GM19463 (cell line): ENCODE results near the gene ADAMTS17.
"Not testable (repeated sequence)": the region's sequence is repeated elsewhere in the genome, so short reads cannot be mapped to it uniquely, and the experiment has no call there.

Experiments used
- ATAC-seq: cut with Tn5 transposase; IDR thresholded peaks from one replicate; pipeline ENCODE4 v1.9.1; 2021; ENCODE audit warnings: mild to moderate bottlenecking, moderate library complexity; ENCODE audit not compliant: unreplicated experiment

The ADAMTS17 gene

DNA sequence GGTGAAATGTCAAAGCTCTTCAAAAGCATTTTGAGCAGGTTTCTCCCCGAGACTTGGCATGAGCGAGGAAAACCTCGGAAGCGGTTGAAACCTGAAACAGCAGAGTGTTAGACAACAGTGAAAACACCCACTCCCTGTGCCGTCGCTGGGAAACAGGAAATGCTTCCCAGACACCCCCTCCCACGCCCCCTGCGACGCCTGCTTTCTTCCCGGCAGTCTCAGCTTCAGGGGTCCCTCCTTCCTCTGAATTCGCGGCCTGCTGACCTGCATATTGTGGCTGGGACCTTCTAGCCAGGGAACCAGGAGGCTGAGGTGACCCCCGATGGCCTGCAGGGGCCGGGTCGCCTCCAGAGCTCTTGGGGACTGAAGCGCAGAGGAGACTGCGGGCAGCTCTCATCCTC is 357.9 kb downstream of the ADAMTS17 start:
- no peak for ATAC-seq

DNA sequence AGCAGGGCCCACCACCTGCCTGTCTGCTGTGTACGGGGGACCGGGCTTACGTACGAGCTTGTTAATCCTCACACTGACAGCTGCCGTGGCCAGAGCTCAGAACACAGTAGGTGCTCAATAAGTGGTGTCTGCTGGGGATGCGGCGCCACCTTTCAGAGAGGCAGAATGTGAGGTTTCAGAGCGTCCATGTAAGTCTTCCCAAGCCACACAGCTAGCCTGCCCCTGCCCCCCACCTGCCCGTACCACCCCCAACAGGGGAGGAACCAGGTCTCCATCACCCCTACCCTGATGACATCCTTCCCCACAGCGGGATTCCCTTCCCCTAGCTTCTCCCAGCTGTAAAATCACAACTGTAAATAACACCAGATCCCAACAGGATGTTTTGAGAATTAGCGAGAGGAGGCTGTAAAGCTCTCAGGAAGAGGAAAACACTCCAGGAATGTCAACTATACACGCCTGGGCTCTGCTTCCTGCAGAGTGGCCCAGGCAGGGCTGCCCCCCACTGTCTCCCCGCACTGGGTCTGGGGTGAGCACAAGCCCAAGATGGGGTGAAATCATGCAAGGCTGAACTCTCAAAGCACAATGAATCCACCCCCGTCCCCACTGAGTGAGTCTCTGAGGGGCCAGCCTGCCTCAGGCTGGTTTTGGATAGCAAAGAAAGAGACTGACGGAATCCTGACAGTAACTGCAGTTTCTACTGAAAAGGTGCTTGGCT is 358.4 kb downstream of the ADAMTS17 start:
- ATAC-seq: no peak

DNA sequence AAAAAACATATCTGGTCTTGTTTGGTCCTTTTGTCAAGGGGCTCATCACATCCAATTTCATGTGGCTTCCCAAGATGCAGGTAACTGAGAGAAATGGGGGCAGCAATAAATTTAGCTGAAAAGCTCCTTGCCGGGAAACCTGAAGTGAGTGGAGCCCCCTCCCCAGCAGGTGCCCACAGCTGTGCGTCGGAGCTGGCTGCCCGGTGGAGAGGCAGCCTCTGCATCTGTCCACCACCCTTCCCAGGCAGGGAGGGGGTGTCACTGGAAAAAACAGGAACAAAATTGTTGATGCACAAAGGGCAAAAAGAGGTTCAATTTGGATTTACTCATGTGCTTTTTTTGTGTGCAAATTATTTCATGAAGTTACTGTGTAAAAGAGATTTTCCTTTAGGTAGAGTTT is 359.1 kb downstream of the ADAMTS17 start:
- ATAC-seq: no peak

DNA sequence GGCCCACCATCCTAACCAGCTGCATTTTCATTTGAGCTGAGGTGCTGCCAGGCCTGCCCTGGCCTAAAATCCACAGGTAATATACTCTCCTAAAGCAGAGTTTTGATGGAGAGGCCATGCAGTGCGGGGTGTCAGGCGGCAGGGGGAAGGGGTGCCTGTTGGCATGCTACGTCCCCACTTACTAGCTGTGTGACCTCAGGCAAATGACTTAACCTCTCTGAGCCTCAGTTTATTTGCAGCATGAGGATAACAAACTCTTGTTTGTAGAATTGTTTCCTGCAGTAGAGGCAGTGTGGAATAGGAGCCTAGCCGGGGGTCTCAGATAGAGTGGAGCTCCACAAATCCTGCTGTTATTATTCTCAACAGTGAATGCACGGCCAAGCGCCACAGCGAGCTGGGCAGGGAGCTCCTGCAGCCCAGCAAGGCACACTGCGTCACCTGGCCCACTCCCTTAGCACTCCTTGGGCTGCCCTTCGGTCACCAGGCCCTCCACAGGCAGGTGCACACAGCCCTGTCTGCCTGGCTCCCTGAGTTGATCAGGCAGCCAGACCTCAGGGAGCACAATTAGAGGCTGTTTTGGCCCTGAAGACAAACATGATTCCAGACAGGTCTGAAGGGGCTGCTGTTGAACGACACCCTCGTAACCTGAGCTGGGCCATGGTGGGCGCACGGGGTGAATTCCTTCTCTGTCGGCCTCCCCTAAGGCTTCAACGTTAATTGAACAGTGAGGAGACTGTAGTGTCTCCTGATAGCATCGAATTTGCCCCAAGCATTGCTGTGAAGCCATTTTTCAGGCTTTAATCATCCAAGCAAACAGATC is 359.7 kb downstream of the ADAMTS17 start:
- ATAC-seq: no peak

DNA sequence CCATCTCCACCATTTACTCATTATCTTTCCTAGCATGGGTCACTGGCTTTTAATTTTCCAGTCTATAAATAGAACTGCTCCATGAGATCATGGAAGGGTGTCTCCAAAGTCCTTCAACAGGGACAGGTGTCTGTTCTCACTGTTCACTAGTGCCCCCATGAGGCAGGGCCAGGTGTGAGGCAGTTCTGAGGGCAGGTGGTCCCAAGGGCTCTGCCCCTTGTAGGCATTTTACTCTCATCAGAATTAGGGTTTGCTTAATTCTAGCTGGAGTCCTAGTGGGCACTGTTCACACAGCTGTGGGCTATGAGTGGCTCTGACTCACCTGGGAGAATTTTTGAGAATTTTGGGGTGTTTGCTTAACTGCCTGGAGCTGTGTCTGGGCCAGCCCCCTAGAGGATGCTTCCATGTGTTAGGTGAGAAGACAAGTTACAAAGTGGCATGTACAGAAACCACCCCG is 360.6 kb downstream of the ADAMTS17 start:
- no peak for ATAC-seq

DNA sequence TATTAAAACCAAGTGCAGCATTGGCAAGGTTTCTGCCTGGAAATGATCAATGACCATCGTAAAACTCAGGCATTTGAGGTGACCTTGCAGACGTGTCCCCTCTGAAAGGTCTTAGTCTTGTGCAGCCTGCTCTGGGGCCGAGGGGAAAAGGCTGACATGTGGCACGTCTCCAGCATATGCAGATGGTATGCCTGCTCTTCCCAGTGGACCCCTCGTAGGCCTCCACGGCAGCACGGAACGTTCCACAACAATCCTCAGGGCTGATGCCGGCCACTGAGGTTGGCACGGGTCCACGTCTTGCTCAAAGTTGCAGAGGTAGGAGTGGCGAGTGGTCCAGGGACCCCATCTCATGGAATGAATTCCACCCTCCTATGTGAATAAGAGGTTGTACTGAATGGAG is 361.0 kb downstream of the ADAMTS17 start:
- no peak for ATAC-seq

DNA sequence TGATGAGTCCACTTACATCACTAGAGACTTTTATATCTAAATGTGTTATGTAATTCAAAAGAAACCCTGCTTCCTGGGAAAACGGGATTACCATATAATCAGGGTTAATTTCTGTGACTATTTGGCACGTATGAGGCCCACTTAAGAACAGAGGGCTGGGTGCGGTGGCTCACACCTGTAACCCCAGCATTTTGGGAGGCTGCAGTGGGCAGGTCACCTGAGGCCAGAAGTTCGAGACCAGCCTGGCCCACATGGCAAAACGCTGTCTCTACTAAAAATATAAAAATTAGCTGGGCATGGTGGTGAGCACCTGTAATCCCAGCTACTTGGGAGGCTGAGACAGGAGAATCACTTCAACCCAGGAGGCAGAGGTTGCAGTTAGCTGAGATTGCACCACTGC is 361.9 kb downstream of the ADAMTS17 start:
- not testable (repeated sequence) for ATAC-seq

DNA sequence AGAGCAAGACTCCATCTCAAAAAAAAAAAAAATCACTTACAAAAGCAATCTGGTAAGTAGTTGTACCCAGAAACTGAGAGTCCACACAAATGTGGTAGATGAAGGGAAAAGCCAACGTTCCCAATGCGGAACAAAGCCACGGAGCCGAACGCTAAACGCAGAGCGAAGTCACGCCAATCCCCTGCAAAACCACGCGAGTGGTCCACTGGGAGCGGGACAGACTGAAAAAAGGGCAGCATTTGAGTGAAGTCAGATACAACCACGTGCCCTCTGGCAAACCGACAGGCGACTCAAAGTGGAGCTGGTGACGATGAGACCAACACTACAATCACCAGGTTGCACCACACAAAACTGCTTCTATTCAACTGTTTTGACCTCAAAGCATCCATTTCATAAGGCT is 362.4 kb downstream of the ADAMTS17 start:
- no peak for ATAC-seq

DNA sequence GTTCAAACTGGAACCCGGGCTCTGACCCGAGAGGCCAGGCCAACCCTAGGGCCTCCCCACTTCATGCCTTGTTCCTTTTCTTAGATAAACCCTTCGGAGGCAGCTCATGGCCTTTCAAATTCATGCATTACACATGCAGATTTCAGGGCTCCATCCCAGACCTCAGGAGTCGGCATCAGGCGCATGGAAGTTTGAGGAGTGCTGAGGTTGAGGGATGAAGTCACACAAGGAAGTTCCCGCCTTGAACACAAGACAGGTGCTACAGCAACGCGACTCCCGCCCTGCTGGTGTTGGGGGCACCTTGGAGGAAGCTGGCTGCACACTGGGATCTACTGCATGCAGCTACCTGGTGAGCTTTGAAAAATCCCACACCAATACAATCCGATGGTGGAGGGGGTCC is 363.3 kb downstream of the ADAMTS17 start:
- ATAC-seq: no peak

DNA sequence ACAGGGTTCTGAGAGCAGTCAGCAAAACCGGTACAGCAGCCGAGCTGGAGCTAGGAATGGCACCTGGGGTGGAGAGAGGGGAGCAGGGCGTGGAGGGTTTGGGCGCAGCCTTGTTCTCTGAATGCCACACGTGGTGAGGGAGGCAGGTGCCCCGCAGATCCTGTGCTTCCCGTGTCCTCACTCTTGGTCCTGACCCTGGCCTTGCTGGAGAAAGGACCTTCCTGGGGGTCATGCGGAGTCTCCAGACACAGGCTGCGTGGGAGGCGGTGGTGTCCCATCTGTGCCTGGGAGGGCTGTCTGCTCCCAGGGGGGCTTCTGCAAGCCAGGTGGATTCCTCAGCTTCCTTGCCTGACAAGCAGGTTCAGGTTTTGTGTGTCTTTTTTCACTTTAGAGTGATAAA is 363.8 kb downstream of the ADAMTS17 start:
- no peak for ATAC-seq

DNA sequence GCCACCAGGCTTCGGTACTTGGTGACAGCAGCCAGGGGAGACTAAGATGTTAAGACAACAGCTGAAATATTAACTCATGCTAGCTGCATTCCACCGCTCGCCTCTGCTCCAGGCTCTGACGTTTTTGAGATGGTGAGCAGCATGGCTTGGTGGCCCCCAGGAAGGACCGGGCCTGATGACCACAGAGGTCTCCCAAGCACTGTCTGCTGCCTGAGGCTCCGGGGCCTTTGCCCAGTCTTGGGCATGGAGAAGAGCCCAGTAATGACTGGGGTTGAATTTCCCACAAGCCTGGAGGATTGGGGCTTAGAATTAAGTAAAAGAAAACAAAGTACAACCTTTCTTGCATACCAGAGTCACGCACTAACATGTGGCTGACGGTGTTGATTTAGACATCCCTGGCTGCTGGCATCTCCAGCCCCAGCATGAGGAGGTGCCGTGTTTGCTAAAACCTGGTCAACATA is 364.9 kb downstream of the ADAMTS17 start:
- no peak for ATAC-seq

DNA sequence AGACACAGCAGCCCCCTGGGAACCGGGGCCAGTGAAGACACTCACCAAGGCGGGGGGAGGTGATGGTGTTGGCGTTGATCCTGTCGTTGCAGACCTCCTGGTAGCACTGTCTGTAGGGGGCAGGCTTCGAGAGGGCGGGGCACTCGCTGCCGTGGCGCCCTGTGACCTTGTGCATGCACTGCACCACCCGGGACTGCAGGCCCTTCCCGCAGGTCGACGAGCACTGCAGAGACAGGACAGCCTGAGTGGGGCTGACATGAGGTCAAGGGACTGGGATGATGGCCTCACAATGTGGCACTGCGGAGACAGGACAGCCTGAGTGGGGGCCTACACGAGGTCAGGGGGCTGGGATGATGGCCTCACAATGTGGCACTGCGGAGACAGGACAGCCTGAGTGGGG is 365.8 kb downstream of the ADAMTS17 start:
- ATAC-seq: no peak

DNA sequence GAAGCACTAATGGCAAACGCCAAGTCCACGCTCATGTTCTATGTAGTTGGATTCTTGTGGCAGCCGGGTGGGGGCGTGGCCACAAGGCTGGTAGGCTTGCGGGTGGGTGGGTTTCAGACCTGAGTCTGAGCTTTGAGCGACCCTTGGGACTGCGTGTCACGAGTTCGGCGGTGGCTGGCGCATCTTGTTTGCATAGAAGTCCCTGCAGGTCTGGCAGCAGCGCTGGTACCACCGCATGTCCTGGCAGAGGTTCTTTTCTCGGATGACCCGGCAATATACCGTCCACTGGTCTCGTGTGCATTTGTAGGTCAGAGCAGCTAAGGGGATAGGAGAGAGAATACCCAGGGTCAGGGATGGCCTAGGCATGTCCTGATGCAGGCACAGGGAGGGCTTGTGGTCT is 367.5 kb downstream of the ADAMTS17 start:
- no peak for ATAC-seq

DNA sequence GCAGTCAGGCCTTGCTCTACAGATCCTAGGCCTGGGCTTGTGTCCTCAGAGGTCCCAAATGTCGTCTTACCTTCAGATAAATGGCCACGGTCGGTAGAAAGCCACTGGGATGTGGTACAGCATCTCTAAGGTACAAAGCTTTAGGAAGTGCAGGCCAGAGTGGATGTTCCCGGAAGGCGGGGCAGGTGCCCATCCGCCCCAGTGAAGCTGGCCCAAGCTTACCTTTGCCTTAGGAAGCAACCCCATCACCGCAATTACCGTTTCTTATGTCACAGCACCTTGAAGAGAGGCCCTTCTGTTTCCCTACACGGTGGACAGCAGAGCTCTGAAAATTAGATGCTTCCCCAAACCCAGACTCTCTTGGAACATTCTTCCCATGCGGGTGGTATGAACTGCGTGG is 368.4 kb downstream of the ADAMTS17 start:
- ATAC-seq: no peak

DNA sequence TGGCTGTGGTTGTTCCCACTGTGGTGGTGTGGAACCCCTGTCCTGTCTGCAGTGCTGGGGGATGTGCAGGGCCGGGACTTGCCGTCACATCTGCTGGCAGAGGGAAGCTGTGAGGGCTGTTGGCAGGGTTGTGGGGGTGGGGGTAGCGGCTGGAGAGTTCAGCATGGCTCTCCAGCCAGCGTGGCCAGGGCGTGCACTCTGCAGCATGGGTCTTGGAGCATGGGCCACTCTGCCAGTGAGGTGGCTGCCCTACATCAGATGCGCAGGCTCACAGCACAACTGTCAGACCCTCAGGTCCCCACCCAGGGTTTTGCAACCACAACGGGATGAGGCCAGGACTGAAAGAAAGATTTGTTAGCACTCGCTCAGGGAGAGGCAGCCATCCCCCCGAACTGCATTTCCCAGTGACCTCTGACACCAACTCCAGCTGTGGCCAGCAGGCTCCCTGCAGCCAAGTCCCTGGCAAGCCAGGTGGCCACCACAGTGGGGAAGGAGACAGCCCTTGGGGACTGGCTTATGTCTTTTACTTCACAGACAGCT is 370.8 kb downstream of the ADAMTS17 start:
- no peak for ATAC-seq

DNA sequence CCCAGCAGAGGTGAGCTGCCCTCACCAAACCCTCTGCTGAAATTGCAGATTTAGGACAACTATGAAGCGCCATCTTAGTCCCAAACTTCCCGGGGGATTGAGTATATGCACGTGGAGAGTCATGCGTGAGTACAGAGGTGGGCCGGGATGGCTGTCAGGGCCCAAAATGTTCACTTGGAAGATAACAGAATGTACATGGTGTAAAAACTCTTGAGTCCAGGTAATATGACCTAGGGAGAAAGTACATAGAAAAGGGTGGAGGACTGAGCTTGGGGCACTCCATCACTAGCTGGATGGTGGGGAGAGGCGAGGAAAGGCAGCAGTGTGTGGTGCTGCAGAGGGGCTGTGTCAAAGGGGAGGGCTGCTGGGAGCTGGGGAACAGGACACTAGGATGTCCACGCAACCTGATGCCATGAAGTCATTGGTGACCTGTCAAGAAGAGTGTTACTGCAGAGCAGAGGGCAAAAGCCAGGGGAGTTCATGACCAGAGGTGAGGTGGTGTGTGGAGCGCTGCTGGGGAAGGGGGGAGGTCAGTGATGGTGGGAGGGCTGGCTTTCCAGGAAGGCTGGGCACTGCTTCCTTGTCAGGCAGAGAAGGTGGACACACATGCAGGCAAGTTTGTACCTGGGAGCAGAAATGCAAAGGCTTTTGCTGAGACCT is 372.4 kb downstream of the ADAMTS17 start:
- ATAC-seq: no peak

DNA sequence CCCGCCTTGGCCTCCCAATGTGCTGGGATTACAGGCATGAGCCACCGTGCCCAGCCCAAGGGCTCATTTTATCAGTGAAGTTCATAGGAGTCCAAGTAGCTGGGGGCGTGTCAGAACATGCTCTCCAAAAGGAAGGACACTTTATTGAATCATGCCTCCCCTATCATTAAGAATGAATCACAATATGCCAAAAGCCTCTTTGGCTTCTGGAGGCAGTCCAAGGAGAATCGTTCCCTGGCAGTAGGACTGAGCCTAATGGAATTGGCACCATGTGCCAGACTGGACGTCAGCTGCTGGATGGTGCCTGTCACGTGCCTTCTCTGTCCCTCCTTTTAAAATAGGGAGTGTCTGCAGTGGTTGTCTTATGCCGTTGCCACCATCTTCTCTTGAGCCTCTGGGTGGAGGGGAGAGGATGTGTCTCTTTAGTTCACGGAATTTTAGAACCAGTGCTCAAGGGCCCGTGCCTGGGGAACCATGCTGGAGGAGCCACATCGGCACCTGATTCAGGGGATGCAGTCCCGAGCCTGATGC is 373.9 kb downstream of the ADAMTS17 start:
- ATAC-seq: no peak

DNA sequence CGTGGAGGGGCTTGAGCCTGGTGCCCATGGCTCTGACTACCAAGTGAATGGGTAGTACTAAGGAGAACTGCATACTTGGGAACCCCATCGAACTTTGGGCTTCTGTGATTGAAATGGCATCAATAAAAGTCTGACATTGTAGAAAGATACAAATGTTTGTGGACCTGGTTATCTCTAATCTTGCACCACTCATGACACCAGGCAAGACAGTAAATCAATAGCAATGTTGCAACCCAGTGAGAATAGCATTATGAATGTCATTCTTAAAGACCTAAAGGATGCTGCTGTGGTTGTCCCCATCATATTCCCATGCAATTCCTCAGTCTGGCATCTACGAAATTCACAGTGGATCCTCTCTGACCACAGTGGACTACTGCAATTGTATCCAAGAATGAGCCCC is 375.0 kb downstream of the ADAMTS17 start:
- ATAC-seq: no peak

DNA sequence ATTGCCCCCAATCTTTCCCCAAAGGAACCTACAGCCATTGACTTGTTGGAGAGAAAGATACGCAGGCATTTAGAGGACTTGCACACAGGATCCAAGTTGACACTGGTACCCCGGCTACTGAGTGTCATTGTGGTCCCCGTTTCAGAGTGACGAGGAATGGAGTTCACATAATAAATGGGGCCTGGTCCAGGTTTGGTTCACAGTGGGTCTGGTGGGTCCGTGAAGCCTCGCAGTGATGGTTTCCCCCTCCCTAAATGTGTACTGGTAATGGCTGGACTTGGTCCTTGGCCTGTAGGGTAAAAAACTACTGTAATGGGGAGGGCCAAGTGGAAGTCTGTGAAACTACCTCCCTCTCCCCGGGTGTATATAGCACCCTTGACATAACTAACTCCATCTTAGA is 376.4 kb downstream of the ADAMTS17 start:
- no peak for ATAC-seq

DNA sequence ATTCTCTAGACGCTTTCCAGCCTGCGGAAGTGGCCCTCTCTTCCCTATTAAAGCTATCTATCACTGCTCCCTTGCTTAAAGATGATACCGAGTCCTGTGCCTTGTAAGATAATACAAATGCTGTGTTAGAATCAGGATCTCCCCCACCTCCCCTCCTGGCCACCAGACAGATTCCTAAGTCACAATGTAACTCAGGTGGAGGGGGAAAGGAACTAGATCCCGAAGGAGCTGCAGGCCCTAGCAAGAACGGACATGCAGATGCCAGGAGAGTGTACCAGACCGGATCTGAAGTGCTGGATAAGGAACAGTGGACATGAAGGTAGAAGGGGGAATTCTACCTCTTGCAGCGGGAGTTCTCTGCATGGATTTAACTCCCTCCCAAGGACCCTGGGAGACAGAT is 377.8 kb downstream of the ADAMTS17 start:
- no peak for ATAC-seq
